Measurements from ENCODE around the gene TUBGCP5.

GRCh38 chr15:22981051-22981840, 58.1 kb downstream of the TUBGCP5 start:
- TF ChIP-seq POLR2AphosphoS5 (IDR thresholded peaks at IDR 0.05; ENCODE audit: low read depth, low read length): no peak
- no peak for TF ChIP-seq POLR2A (IDR thresholded peaks at IDR 0.05; ENCODE audit: low read depth, low read length)

Data from GM12891 (cell line).